Suprapubic skin (tissue), 4 donors: ENCODE results near the gene CARS2. TPM values are rescaled to one million over a fixed set of nuclear protein-coding genes. Genes with fewer than 3 reads are reported as not detected.

Experiments
- DNase-seq, 2 donors: peaks; one replicate each; pipeline ENCODE4 v3.0.0-alpha.2; 2019; ENCODE audit warnings: low spot score in 2 of 2
- H3K27ac ChIP-seq: fragments of 200-600 bp; sonication (generic); one replicate; pipeline ENCODE4 v1.5.1; 2019
- H3K27me3 ChIP-seq: fragments of 200-600 bp; sonication (generic); one replicate; pipeline ENCODE4 v1.5.1; 2019
- H3K36me3 ChIP-seq: fragments of 200-600 bp; sonication (generic); one replicate; pipeline ENCODE4 v1.5.1; 2019
- H3K4me1 ChIP-seq: fragments of 200-600 bp; sonication (generic); one replicate; pipeline ENCODE4 v1.5.1; 2019
- H3K4me3 ChIP-seq: fragments of 200-600 bp; sonication (generic); one replicate; pipeline ENCODE4 v1.5.1; 2019; ENCODE audit warnings: mild to moderate bottlenecking
- H3K9me3 ChIP-seq: fragments of 200-600 bp; sonication (generic); one replicate; pipeline ENCODE4 v1.5.1; 2019
- CTCF ChIP-seq, 2 donors: fragments of 200-600 bp in 1 of 2; fragments of 450-650 bp in 1 of 2; sonication (generic) in 1 of 2; IDR thresholded peaks; one replicate each; pipeline ENCODE4 v1.5.1; 2016 to 2019; ENCODE audit warnings: antibody characterized with exemption in 2 of 2, mild to moderate bottlenecking in 1 of 2, moderate library complexity in 1 of 2
- EP300 ChIP-seq: sonication (generic); formaldehyde crosslinking; IDR thresholded peaks from one replicate; pipeline ENCODE4 v1.6.1; 2017; ENCODE audit warnings: antibody characterized with exemption
- POLR2A ChIP-seq, 2 donors: fragments of 450-650 bp; IDR thresholded peaks; one replicate each; pipeline ENCODE4 v1.6.1; 2017; ENCODE audit warnings: antibody characterized with exemption in 2 of 2, mild to moderate bottlenecking in 2 of 2, moderate library complexity in 2 of 2
- POLR2AphosphoS5 ChIP-seq, 3 donors: sonication (generic); formaldehyde crosslinking; IDR thresholded peaks; one replicate each; pipeline ENCODE4 v1.6.1; 2017; ENCODE audit warnings: antibody characterized with exemption in 3 of 3
- WGBS: methylation state at CpG from one replicate; pipeline ENCODE4 v1.1.5; 2018; 5-methylcytosine and 5-hydroxymethylcytosine counted together
- total RNA-seq, 4 donors: library from RNA; depleted of rRNA; stranded (reverse); fragments of >200 nt; gene quantifications; one replicate each; pipeline ENCODE4 v1.1.0, GENCODE V29; 2016

CARS2 gene
- total RNA-seq, 4 donors from 2014 or later, result 35.1 to 130 (median 80.9) TPM

- H3K9me3 ChIP-seq, result no peaks in the 10 kb centered on the region
- no peak overlapping the region for H3K27ac ChIP-seq
- H3K4me3 ChIP-seq, result no peak overlapping the region
- peaks cover 5% of the 10 kb centered on the region for H3K4me1 ChIP-seq
- no peak for TF ChIP-seq POLR2AphosphoS5 (IDR thresholded peaks at IDR 0.05)
- no peak for TF ChIP-seq EP300
- WGBS, result 92% methylated on average over 6 of the region's 6 CpGs
- H3K36me3 ChIP-seq, result no peaks in the 10 kb centered on the region
- no peaks in the 10 kb centered on the region for H3K27me3 ChIP-seq
- no peak for DNase-seq
Measured at GRCh38 chr13:110605132-110605531, 100.8 kb downstream of the CARS2 start.

- no peak for TF ChIP-seq POLR2A (IDR thresholded peaks at IDR 0.05)
- no peak for TF ChIP-seq CTCF (IDR thresholded peaks at IDR 0.05)
- no peak for TF ChIP-seq POLR2AphosphoS5 (IDR thresholded peaks at IDR 0.05)
- TF ChIP-seq EP300, result no peak
- WGBS, result 82% methylated on average over 4 of the region's 4 CpGs
- no peaks in the 10 kb centered on the region for H3K9me3 ChIP-seq
- H3K36me3 ChIP-seq, result no peaks in the 10 kb centered on the region
- no peak overlapping the region for H3K4me3 ChIP-seq
- H3K27ac ChIP-seq, result no peak overlapping the region
- DNase-seq, result no peak
- H3K4me1 ChIP-seq, result peaks cover 3% of the 10 kb centered on the region
- no peaks in the 10 kb centered on the region for H3K27me3 ChIP-seq
Measured at GRCh38 chr13:110600980-110601379, 104.9 kb downstream of the CARS2 start.

GRCh38 chr13:110600261-110600819, 105.6 kb downstream of the CARS2 start:
- no peak overlapping the region for H3K4me3 ChIP-seq
- H3K36me3 ChIP-seq, result no peaks in the 10 kb centered on the region
- peaks cover 3% of the 10 kb centered on the region for H3K4me1 ChIP-seq
- 84% methylated on average over 10 of the region's 10 CpGs for WGBS
- DNase-seq, result no peak
- no peak overlapping the region for H3K27ac ChIP-seq
- no peaks in the 10 kb centered on the region for H3K9me3 ChIP-seq
- TF ChIP-seq CTCF (IDR thresholded peaks at IDR 0.05) (no peak), POLR2A (IDR thresholded peaks at IDR 0.05) (no peak), EP300 (no peak)
- H3K27me3 ChIP-seq, result no peaks in the 10 kb centered on the region

GRCh38 chr13:110597041-110597689, 108.8 kb downstream of the CARS2 start:
- DNase-seq, result no peak
- Histone ChIP-seq H3K4me3 (no peak overlapping the region), H3K27ac (no peak overlapping the region), H3K9me3 (no peaks in the 10 kb centered on the region), H3K27me3 (no peaks in the 10 kb centered on the region), H3K4me1 (peaks cover 3% of the 10 kb centered on the region), H3K36me3 (no peaks in the 10 kb centered on the region)
- 64% methylated on average over 16 of the region's 16 CpGs for WGBS
- TF ChIP-seq EP300, result no peak
- TF ChIP-seq POLR2AphosphoS5 (IDR thresholded peaks at IDR 0.05), result no peak
- no peak for TF ChIP-seq POLR2A (IDR thresholded peaks at IDR 0.05)
- no peak for TF ChIP-seq CTCF (IDR thresholded peaks at IDR 0.05)

- H3K4me1 ChIP-seq, result peaks cover 9% of the 10 kb centered on the region
- H3K4me3 ChIP-seq, result no peak overlapping the region
- no peaks in the 10 kb centered on the region for H3K27me3 ChIP-seq
- H3K9me3 ChIP-seq, result no peaks in the 10 kb centered on the region
- no peak overlapping the region for H3K27ac ChIP-seq
- WGBS, result 43% methylated on average over 6 of the region's 6 CpGs
- TF ChIP-seq CTCF (IDR thresholded peaks at IDR 0.05), result peak; percentile 51 to 72
- TF ChIP-seq POLR2A (IDR thresholded peaks at IDR 0.05), result no peak
- DNase-seq, result no peak
- H3K36me3 ChIP-seq, result no peaks in the 10 kb centered on the region
Measured at GRCh38 chr13:110593430-110594130, 112.3 kb downstream of the CARS2 start.
